ENCODE measurements around the gene SLC38A3. TPM values are rescaled to one million over a fixed set of nuclear protein-coding genes. Genes with fewer than 3 reads are reported as not detected.

Gene SLC38A3
- total and polyA plus RNA-seq, 2 experiments from 2014 or later, result 0.28 to 1.3 TPM

- no peak for TF ChIP-seq POLR2AphosphoS5 (IDR thresholded peaks at IDR 0.05; ENCODE audit: low read depth)
- TF ChIP-seq, protein P1, sequence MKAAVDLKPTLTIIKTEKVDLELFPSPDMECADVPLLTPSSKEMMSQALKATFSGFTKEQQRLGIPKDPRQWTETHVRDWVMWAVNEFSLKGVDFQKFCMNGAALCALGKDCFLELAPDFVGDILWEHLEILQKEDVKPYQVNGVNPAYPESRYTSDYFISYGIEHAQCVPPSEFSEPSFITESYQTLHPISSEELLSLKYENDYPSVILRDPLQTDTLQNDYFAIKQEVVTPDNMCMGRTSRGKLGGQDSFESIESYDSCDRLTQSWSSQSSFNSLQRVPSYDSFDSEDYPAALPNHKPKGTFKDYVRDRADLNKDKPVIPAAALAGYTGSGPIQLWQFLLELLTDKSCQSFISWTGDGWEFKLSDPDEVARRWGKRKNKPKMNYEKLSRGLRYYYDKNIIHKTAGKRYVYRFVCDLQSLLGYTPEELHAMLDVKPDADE (IDR thresholded peaks at IDR 0.05), result no peak
- no peak for TF ChIP-seq EZH2phosphoT487 (IDR thresholded peaks at IDR 0.05; ENCODE audit: unreplicated experiment)
- TF ChIP-seq ZNF114 (CRISPR knock-in tag; IDR thresholded peaks at IDR 0.05), result no peak
These were observed 3.7 kb downstream of the SLC38A3 start (continued) for GRCh38 chr3:50208677-50209344.

DNA sequence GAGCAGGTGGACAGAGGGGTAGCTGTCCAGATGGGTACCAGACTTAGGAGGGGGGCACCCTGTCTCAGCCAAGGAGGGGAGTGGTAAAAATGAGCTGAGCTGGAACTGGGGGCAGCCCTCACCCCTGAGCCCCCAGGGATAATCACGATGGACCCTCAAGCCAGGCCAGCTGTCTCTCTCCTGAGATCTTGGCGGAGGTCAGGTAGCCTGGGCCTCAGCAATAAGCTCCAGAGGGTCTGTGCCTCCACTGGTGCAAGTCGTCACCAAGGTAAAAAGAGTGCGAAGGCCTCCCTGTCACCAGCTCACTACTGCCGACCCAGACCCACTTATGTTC, 5.1 kb downstream of the SLC38A3 start:
- Histone ChIP-seq H3K79me2 (replicated peaks; ENCODE audit: insufficient read depth) (no peaks in the 10 kb centered on the region), H3F3A (replicated peaks; ENCODE audit: low read depth) (0 out of 2 replicates have a peak, but pooled peaks cover 6% of the 10 kb centered on the region), H4K20me1 (replicated peaks; ENCODE audit: insufficient read depth) (no peaks in the 10 kb centered on the region), H3K4me3 (no peak overlapping the region), H3K27me3 (ENCODE audit: insufficient read depth) (peaks cover 20% of the 10 kb centered on the region), H3K4me2 (no peak overlapping the region), H3K27ac (ENCODE audit: low read depth) (no peak overlapping the region), H3K36me3 (ENCODE audit: insufficient read depth) (no peaks in the 10 kb centered on the region), H2AFZ (no peak overlapping the region), H3K9me2 (ENCODE audit: insufficient read depth) (no peaks in the 10 kb centered on the region), H3K4me1 (ENCODE audit: insufficient read depth) (no peaks in the 10 kb centered on the region)
- Mint-ChIP-seq H3K27me3 (ENCODE audit: insufficient read depth, low read depth, poor library complexity) (peaks cover 18% of the 10 kb centered on the region), H3K36me3 (ENCODE audit: low read depth) (no peaks in the 10 kb centered on the region), H3K4me1 (peaks cover 14% of the 10 kb centered on the region), H3K9me3 (no peaks in the 10 kb centered on the region), H3K27ac (no peak overlapping the region), H3K4me3 (no peak overlapping the region)
- no peak for DNase-seq (ENCODE audit: low spot score)
- no peak for ATAC-seq
- TF ChIP-seq, protein P1 (IDR thresholded peaks at IDR 0.05), result no peak
- TF ChIP-seq, protein P2, sequence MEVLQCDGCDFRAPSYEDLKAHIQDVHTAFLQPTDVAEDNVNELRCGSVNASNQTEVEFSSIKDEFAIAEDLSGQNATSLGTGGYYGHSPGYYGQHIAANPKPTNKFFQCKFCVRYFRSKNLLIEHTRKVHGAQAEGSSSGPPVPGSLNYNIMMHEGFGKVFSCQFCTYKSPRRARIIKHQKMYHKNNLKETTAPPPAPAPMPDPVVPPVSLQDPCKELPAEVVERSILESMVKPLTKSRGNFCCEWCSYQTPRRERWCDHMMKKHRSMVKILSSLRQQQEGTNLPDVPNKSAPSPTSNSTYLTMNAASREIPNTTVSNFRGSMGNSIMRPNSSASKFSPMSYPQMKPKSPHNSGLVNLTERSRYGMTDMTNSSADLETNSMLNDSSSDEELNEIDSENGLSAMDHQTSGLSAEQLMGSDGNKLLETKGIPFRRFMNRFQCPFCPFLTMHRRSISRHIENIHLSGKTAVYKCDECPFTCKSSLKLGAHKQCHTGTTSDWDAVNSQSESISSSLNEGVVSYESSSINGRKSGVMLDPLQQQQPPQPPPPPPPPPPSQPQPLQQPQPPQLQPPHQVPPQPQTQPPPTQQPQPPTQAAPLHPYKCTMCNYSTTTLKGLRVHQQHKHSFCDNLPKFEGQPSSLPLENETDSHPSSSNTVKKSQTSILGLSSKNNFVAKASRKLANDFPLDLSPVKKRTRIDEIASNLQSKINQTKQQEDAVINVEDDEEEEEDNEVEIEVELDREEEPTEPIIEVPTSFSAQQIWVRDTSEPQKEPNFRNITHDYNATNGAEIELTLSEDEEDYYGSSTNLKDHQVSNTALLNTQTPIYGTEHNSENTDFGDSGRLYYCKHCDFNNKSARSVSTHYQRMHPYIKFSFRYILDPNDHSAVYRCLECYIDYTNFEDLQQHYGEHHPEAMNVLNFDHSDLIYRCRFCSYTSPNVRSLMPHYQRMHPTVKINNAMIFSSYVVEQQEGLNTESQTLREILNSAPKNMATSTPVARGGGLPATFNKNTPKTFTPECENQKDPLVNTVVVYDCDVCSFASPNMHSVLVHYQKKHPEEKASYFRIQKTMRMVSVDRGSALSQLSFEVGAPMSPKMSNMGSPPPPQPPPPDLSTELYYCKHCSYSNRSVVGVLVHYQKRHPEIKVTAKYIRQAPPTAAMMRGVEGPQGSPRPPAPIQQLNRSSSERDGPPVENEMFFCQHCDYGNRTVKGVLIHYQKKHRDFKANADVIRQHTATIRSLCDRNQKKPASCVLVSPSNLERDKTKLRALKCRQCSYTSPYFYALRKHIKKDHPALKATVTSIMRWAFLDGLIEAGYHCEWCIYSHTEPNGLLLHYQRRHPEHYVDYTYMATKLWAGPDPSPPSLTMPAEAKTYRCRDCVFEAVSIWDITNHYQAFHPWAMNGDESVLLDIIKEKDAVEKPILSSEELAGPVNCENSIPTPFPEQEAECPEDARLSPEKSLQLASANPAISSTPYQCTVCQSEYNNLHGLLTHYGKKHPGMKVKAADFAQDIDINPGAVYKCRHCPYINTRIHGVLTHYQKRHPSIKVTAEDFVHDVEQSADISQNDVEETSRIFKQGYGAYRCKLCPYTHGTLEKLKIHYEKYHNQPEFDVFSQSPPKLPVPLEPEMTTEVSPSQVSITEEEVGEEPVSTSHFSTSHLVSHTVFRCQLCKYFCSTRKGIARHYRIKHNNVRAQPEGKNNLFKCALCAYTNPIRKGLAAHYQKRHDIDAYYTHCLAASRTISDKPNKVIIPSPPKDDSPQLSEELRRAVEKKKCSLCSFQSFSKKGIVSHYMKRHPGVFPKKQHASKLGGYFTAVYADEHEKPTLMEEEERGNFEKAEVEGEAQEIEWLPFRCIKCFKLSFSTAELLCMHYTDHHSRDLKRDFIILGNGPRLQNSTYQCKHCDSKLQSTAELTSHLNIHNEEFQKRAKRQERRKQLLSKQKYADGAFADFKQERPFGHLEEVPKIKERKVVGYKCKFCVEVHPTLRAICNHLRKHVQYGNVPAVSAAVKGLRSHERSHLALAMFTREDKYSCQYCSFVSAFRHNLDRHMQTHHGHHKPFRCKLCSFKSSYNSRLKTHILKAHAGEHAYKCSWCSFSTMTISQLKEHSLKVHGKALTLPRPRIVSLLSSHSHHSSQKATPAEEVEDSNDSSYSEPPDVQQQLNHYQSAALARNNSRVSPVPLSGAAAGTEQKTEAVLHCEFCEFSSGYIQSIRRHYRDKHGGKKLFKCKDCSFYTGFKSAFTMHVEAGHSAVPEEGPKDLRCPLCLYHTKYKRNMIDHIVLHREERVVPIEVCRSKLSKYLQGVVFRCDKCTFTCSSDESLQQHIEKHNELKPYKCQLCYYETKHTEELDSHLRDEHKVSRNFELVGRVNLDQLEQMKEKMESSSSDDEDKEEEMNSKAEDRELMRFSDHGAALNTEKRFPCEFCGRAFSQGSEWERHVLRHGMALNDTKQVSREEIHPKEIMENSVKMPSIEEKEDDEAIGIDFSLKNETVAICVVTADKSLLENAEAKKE (CRISPR knock-in tag; IDR thresholded peaks at IDR 0.05), result no peak
- TF ChIP-seq ZNF114 (CRISPR knock-in tag; IDR thresholded peaks at IDR 0.05) (no peak), POLR2AphosphoS5 (IDR thresholded peaks at IDR 0.05; ENCODE audit: low read depth) (no peak), JUNB (IDR thresholded peaks at IDR 0.05; ENCODE audit: unreplicated experiment) (no peak), NANOG (IDR thresholded peaks at IDR 0.05; ENCODE audit: borderline replicate concordance) (no peak), EZH2 (IDR thresholded peaks at IDR 0.05; ENCODE audit: low read depth, unreplicated experiment) (no peak), REST (IDR thresholded peaks at IDR 0.05; ENCODE audit: unreplicated experiment) (no peak), EZH2phosphoT487 (IDR thresholded peaks at IDR 0.05; ENCODE audit: unreplicated experiment) (no peak), ZNF331 (CRISPR knock-in tag; IDR thresholded peaks at IDR 0.05; ENCODE audit: low read depth) (no peak), STAT1 (IDR thresholded peaks at IDR 0.05; ENCODE audit: unreplicated experiment) (no peak), CREB1 (CRISPR knock-in tag; IDR thresholded peaks at IDR 0.05; ENCODE audit: low read depth) (no peak)

Measured in GM23338 (cell line).